ENCODE data around the gene SLC29A1.

SLC29A1 gene

DNA sequence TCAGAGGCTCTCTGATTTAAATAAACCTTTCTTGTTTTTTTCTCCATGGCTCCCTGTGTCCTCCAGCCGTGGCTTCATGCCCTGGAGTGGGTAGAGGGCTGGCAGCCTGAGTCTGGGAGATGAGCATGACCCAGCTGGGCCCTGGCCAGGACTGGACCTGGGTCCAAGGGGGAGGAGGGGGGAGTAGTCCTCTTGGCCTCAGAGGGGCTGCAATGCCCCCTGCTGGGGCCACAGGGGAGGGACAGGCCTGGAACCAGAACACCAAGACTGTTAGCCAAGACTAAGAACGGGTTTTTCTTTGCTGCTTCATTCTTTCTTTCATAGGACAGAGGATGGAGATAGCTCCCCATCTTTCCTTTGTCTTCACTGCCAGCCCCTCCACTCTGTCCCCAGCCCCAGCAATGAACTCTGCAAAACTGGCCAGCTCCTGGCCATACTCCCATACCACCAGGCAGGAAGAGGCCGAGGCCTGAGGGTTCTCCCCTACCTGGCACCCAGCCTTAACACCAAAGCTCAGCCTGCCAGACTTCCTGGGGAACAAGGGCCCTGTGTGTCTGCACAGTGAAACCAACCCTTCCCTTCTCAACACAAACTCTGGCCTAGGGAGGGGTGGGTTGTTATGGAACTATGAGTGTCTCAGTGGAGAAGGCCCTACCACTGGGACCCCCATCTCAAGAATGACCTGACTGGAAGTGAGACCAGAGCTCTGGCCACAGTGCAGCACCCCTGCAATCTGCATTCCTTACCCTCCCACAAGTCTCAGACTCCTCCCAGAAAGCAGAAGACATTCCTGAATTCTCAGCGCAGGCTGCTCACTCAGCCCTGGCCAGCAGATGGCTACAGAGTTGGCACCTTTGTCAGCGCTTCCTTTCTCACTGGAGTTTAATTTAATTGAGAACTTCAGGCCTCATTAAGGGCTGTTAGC lies 11.0 kb downstream of the SLC29A1 start:
- DNase-seq (ENCODE audit: low read depth in 2 of 3, low spot score in 2 of 3), result no peak

DNA sequence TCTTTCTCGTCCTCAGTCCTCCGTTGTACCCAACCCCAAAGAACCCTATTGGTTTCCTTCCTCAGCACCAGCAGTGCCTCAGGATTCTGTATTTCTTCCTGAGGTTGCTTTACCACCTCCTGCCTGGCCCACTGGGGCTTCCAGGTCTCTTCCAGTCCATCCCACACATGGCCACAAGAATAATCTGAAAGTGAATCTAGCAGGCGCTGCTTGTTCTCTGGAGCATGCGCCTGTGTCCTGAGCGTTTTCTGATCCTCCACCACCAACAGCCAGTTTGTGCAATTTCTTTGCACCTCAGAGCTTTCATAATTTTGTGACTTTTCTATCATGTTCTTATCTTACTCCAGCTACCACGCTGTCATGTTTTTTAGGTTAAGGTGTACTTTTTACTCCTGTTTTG lies 11.9 kb downstream of the SLC29A1 start:
- DNase-seq (ENCODE audit: low read depth in 2 of 3, low spot score in 2 of 3), result no peak

DNA sequence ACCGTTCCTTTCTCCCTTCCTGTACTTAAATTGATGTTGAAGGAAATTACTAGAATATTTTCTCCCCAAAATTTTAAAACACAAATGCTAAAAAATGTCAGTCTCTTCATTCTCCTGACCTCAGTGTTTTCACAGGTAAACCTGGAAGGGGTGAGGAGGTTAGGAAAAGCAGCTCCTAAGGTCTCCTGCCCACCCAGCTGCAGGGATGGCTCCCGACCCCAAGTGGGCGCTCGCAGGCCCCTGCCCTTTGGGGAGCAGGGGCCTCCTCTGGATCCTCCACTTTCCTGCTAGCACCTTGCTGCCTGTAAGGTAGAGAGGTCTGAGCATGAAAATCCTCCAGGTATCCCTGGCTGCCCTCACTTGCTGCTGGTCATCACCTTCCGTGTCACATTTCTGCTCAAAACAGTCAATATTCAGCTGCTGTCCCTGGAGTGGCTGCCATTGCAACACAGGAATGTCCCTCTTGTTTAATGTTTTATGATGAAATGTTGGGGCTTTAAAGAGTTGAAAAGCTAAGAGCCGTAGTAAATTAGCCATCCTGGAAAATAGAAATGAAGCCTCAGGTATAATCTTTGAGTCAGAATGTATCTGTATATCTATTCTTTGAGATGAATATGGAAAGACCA lies 12.6 kb downstream of the SLC29A1 start:
- no peak for DNase-seq (ENCODE audit: low read depth in 2 of 3, low spot score in 2 of 3)

DNA sequence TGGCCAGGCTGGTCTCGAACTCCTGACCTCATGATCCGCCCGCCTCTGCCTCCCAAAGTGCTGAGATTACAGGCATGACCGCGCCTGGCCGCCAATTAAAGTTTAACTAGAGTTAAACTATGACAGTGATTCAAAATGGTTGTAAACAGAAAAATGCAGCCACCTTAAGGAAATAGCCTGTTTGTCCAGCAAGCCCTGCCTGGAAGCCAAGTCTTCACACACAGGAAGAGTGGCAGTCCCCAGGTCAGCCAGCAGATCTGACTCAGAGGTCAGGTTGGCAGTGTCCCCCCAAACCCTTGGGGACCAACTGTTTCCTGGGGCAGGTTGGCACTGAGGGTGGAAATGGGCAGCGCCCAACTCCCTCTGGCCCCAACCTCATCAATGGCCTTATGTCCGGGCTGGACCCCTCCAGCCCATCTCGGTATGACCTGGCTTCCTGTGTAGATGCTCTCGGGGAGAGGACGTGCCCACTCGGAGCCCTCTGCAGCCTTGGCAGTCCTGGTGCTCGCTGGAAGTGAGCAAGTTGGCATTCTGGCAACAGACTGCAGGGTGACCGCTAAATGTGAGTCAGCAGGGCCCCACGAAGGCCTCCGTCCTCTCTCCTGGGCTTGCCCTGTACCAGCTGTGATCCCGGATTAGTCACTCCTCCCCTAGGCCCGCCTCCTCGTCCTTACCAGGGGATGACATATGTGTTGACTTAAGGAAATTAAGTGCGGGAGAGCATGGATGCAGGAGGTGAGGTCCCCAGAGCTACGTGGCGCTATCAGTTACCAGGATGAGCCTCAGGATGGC lies 13.8 kb downstream of the SLC29A1 start:
- DNase-seq (ENCODE audit: low read depth in 2 of 3, low spot score in 2 of 3), result no peak

DNA sequence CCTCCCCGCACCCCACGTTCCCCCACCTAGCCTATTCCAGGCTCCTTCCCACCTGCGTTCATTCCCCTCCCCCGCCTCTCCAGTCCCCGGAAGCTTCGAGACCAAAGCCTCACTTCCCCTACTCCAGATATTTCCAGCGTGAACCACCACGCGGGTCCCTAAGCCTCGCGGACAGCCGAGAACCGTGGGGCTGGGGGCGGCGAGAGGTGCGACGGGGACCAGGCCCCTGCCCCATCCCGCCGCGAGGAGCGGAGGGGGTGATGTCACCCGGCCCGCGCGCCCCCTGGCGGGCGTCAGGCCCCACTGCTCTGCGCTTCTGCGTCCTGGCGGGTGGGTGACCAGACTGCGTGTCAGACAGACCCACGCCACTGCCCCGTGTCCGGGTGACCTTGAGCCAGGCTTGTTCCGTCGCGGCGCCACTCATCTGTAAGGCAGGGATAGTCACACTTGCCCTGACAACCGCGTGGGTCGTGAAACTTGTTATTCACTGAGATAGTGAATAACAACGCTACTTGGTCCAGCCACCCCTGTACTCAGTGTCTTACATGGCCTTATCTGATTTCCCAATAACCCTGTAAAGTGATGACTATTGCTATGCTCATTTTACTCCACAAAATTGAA lies 14.5 kb downstream of the SLC29A1 start:
- DNase-seq (ENCODE audit: low read depth in 2 of 3, low spot score in 2 of 3), result peak in 2 of 3 experiments; percentile 73 to 87

DNA sequence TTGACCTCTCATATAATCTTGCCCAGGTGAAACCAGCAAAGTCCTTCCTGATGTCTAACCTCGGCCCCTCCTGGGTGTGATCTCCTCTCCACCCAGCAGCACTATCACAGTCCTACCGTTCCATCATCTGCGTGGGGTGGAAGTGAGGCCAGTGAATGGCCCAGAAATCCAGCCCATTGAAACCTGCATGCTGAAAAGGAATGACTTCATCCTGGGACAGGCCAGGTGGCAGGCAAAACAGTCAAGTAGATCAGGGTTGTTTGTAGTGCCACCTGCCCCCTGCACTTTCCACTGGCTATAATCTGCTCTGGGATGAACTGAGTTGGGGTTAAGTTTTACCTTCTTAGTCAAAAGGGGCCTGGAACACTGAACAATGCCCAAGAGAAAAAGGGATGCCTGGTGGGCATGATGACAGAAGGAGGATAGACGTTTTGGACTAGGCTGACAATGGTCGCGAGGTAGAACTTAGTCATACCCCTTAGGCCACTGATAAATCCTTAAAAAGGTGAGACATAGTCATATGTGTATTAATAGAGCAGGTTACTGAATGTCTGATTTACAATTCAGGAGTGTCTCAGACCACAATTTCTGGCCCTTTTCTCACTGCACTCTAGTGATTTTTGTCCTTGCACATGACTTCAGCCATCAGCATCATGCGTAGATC lies 15.4 kb downstream of the SLC29A1 start:
- no peak for DNase-seq (ENCODE audit: low read depth in 2 of 3, low spot score in 2 of 3)

DNA sequence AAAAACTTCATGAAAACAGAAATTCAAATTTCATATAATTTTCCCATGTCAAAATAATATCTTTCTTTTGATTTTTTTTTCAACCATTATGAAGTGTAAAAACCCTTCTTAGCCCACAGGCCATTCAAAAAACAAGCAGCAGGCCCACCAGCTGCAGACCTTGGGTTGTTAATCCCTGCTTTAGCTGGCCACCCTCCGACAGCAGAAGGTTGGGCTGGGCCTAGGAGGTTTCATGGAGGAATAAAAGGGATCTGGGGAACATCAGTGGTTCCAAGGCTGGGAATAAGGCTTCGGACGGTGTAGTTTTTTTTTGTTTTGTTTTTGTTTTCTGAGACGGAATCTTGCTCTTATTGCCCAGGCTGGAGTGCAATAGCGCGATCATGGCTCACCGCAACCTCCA lies 19.9 kb downstream of the SLC29A1 start:
- no peak for DNase-seq (ENCODE audit: low read depth in 2 of 3, low spot score in 2 of 3)

DNA sequence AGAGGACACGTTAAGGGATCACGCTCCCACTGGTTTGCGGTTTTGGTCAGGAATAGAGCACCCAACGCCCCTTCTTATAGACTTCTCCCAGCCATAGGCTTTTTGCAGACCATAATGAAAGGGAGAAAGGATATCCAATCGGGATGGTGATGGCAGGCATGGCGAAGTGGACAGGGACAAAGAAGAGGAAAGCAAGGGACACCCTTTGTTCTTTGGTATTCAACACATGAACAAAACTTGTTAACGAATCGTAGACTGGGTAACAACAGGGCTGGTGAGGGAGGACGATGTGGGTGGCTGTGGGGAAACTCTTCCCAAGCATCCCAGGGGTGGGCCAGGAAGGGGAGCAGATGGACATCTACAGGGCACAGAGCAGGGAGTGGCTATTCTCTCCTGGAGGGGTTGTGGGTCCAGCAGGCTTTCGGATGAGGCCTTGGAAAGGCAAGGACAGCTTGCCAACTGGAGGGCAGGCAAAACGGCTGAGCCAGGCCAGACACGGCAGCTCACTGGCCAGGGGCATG lies 22.1 kb downstream of the SLC29A1 start:
- DNase-seq (ENCODE audit: low read depth in 2 of 3, low spot score in 2 of 3), result no peak

DNA sequence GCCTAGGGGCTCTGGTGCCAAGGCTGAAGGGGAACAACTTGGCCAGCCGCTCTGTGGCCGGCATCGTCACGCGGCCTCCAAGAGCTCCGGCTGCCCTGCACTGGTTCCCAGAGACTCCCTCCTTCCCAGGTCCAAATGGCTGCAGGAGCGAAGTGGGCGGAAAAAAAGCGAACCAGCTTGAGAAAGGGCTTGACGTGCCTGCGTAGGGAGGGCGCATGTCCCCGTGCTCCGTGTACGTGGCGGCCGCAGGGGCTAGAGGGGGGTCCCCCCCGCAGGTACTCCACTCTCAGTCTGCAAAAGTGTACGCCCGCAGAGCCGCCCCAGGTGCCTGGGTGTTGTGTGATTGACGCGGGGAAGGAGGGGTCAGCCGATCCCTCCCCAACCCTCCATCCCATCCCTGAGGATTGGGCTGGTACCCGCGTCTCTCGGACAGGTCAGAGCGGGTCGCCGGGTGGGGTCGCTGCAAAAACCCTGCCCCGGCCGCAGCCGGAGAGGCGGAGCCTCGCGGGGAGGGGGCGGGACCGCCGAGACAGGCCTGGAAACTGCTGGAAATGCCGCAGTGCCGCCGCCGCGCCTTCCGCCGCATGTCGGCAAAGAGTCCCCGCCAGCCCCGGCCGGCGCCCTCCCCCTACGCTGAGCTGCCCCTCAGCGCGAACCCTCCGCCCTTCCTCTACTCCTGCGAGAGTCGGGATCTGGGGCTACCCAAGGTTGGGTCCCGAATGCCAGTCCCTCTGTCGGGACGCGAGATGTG lies 22.7 kb downstream of the SLC29A1 start:
- DNase-seq (ENCODE audit: low read depth in 2 of 3, low spot score in 2 of 3), result peak; percentile 75 to 82 (median 79)

DNA sequence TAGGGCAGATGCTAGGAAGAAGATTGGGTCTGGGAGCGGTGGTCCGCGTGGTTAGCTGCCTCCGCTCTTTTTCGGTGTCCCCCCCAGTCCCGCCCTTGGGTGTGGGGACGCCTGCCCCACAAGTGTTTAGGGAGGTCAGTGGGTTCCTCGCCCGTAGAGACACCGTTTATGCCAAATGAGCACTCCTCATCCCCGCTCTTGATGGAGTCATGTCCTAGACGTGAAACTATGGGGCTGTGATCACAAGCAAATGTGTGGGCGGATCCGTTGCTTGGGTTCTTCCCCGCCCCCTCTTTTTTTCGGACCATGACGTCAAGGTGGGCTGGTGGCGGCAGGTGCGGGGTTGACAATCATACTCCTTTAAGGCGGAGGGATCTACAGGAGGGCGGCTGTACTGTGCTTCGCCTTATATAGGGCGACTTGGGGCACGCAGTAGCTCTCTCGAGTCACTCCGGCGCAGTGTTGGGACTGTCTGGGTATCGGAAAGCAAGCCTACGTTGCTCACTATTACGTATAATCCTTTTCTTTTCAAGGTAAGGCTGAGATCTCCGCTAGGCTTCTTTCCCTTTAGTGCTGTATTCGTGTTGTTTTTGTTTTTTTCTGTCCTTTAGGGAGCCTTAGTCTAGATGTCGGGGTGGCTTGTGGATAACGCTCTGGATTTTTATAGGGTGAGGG lies 23.4 kb downstream of the SLC29A1 start, which contains the start of gene HSP90AB1:
Gene HSP90AB1 (plus strand): TSS at position 439 of the 675 bp plus-strand sequence. CDS start 1,529 bp downstream, outside the sequence.
- DNase-seq (ENCODE audit: low read depth in 2 of 3, low spot score in 2 of 3), result peak; percentile 90 to 92 (median 90)

DNA sequence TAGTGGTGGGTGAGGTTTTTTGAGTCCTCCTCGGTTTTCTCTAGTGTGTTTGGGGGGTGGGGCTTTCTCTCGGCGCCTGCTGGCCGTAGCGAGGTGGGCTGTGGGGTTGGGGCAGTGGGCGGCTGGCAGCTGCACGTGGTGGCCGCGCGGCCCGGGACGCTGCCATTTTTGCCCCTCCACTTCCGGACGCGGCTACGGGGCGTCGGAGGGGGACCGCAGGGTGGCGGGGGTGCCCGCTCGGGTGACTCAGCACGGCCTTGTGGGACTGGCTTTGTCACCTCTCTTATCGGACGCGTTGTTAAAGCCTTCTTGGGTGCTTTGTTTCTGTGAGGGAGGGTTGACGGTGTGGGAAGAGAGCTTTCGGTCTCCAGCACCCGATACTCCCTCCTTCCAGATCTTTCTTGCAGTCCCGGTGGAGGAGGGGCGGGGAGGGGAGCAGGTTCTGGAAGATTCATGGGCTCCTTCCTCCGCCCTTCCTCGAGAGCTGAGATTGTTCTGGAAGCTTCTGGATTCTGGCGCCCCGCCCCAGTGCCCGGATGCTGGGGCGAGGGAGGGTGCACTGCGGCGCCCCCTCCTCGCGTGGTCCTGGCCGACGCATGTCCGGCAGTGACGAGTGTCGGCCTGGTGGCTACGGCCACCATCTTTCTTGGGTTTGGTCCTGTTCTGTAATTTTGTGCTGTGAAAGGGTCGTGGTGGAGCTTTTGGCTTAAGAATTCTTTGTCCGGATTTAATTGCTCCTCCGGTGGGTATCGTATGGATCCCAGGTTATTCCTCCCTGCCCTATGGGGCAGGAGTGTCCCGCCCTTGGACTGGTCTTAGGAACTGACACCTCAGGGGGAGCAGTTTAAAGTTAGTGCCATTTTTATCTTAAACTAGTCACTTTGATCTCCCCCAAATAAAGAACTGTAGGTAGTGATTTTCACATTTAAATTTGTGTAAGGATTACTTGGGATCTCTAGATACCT lies 24.2 kb downstream of the SLC29A1 start:
- DNase-seq (ENCODE audit: low read depth in 2 of 3, low spot score in 2 of 3), result peak; percentile 75 to 78 (median 78)

DNA sequence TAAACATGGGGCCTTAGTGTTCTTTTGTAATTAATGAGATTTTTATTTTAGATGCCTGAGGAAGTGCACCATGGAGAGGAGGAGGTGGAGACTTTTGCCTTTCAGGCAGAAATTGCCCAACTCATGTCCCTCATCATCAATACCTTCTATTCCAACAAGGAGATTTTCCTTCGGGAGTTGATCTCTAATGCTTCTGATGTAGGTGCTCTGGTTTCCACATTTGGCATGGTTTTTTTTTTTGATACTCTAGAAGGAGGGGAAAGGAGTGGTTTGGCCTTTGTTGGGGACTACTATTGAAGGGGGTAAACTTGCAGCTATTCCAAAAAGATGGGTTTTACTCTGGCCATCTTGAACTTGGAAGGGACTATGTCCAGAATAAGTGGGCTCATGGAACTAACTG lies 25.2 kb downstream of the SLC29A1 start:
- DNase-seq (ENCODE audit: low read depth in 2 of 3, low spot score in 2 of 3), result no peak

DNA sequence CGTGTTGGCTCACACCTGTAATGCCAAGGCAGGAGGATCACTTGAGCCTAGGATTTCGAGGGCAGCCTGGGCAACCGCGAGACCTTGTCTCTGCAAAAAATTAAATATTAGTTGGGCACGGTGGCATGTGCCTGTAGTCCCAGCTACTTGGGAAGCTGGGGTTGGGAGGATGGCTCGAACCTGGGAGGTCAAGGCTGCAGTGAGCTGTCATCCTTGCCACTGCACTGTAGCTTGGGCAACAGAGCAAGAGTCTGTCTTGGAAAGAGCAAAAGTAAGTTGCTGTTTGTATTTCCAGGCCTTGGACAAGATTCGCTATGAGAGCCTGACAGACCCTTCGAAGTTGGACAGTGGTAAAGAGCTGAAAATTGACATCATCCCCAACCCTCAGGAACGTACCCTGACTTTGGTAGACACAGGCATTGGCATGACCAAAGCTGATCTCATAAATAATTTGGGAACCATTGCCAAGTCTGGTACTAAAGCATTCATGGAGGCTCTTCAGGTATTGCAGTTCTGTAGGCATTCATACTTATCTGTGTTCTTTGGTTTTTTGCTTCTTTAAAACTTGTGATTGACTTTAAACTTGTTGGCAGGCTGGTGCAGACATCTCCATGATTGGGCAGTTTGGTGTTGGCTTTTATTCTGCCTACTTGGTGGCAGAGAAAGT lies 25.8 kb downstream of the SLC29A1 start:
- DNase-seq (ENCODE audit: low read depth in 2 of 3, low spot score in 2 of 3), result no peak

DNA sequence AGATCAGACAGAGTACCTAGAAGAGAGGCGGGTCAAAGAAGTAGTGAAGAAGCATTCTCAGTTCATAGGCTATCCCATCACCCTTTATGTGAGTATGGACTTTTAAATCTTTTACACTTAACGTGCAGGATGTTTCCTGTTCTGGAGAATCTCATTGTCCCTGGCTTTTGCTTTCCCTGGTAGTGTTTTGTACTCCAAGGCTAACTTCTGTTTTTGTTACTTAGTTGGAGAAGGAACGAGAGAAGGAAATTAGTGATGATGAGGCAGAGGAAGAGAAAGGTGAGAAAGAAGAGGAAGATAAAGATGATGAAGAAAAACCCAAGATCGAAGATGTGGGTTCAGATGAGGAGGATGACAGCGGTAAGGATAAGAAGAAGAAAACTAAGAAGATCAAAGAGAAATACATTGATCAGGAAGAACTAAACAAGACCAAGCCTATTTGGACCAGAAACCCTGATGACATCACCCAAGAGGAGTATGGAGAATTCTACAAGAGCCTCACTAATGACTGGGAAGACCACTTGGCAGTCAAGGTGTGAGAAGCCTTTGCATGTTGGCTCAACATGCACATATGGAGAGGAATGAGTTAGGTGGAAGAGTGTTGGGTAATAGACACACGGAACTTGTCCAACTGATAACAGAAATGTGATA lies 26.8 kb downstream of the SLC29A1 start:
- no peak for DNase-seq (ENCODE audit: low read depth in 2 of 3, low spot score in 2 of 3)

DNA sequence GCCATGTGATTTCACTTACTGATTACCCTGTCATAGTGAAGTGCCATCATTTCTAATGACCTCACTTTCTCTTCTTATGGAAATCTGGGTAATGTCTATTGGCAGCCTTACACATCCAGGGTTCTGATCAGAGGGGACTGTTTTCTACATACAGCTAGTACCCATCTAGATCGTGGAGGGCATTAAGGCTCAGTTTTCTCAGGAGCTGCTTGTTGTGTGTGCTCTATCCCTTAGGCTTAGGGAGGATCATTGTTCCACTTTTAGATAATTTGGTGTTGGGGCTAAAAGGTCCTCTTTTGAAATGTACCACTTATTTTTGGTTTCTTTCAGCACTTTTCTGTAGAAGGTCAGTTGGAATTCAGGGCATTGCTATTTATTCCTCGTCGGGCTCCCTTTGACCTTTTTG lies 27.3 kb downstream of the SLC29A1 start:
- no peak for DNase-seq (ENCODE audit: low read depth in 2 of 3, low spot score in 2 of 3)

DNA sequence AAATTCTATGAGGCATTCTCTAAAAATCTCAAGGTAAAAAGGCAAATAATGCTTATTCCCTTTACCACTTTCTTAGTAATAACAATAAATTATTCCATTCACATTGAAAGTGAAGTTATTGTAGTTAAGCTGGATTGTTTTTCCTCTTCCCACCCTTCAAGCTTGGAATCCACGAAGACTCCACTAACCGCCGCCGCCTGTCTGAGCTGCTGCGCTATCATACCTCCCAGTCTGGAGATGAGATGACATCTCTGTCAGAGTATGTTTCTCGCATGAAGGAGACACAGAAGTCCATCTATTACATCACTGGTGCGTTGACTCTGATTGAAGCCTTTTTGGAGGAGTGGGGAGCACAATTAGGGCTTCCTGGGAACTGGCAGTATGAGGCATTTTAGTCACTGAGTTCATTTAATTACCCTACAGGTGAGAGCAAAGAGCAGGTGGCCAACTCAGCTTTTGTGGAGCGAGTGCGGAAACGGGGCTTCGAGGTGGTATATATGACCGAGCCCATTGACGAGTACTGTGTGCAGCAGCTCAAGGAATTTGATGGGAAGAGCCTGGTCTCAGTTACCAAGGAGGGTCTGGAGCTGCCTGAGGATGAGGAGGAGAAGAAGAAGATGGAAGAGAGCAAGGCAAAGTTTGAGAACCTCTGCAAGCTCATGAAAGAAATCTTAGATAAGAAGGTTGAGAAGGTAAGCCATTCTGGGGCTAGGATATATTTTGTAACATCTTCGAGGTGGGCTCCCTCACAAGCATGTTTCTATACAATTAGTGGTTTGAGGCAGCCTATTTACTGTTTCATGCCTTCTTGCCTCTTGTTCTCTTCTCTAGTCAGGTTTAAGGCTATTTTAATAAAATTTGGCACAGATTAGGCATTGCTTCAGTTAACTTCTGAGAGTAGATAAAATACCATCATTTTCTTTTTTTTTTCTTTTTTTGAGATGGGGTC lies 28.5 kb downstream of the SLC29A1 start:
- DNase-seq (ENCODE audit: low read depth in 2 of 3, low spot score in 2 of 3), result no peak

All from activated CD8-positive, alpha-beta memory T cell treated with anti-CD3 and anti-CD28 coated beads for 48 hours (primary cell).